ENCODE results near the gene PLK3. TPM values are rescaled to one million over a fixed set of nuclear protein-coding genes. Genes with fewer than 3 reads are reported as not detected.

PLK3 gene
- total and polyA plus RNA-seq, 9 of the 15 experiments (the other 6 are each of a cell fraction or from before 2014, with no cell fraction given), result 0.52 to 22.7 (median 11.0) TPM

GRCh38 chr1:44807364-44808062, 7.3 kb downstream of the PLK3 start (continued):
- TF ChIP-seq NR0B1 (IDR thresholded peaks at IDR 0.05; ENCODE audit: partially characterized antibody) (no peak), ZNF583 (CRISPR knock-in tag; IDR thresholded peaks at IDR 0.05) (peak; percentile 86), TEAD1 (CRISPR knock-in tag; IDR thresholded peaks at IDR 0.05) (peak; percentile 76 to 91), THAP7 (CRISPR knock-in tag; IDR thresholded peaks at IDR 0.05) (no peak), DACH1 (IDR thresholded peaks at IDR 0.05; ENCODE audit: partially characterized antibody) (peak; percentile 95), SUPT5H (IDR thresholded peaks at IDR 0.05) (peak; percentile 85), KLF16 (IDR thresholded peaks at IDR 0.05) (no peak; the same call in 1 of the 2 replicates), PCBP2 (IDR thresholded peaks at IDR 0.05; ENCODE audit: low read depth, low read length, poor library complexity, severe bottlenecking) (no peak), SLC30A9 (CRISPR knock-in tag; IDR thresholded peaks at IDR 0.05) (no peak; the same call in 1 of the 2 replicates), ZBTB1 (CRISPR knock-in tag; IDR thresholded peaks at IDR 0.05; ENCODE audit: borderline replicate concordance, low read depth) (peak; percentile 84; the same call in 1 of the 2 replicates), ZNF395 (CRISPR knock-in tag; IDR thresholded peaks at IDR 0.05) (peak; percentile 98), RBBP5 (IDR thresholded peaks at IDR 0.05; ENCODE audit: borderline replicate concordance, insufficient read depth, low read length, poor library complexity, severe bottlenecking) (peak; percentile 89), NFRKB (IDR thresholded peaks at IDR 0.05; ENCODE audit: low read depth) (peak; percentile 89), ZFP36 (IDR thresholded peaks at IDR 0.05; ENCODE audit: low read depth, low read length, partially characterized antibody) (peak; percentile 34), HNRNPLL (IDR thresholded peaks at IDR 0.05; ENCODE audit: low read depth, low read length, poor library complexity, severe bottlenecking) (peak; percentile 95), PRPF4 (IDR thresholded peaks at IDR 0.05; ENCODE audit: insufficient read depth, low read depth, low read length, poor library complexity, severe bottlenecking) (no peak), CREB3L1 (IDR thresholded peaks at IDR 0.05; ENCODE audit: borderline replicate concordance, low read depth) (peak; percentile 88), ATF7 (IDR thresholded peaks at IDR 0.05) (peak; percentile 96), U2AF2 (optimal IDR thresholded peaks at IDR 0.05; ENCODE audit: low read depth, low read length) (no peak), NONO (IDR thresholded peaks at IDR 0.05; ENCODE audit: low read depth in 2 of 2, low read length in 1 of 2) (no peak), SREBF2 (CRISPR knock-in tag; IDR thresholded peaks at IDR 0.05) (no peak), RAD51 (IDR thresholded peaks at IDR 0.05; ENCODE audit: borderline replicate concordance, low read depth) (no peak), HMG20B (CRISPR knock-in tag; IDR thresholded peaks at IDR 0.05) (no peak), SMAD3 (CRISPR knock-in tag; conservative IDR thresholded peaks at IDR 0.05) (peak; percentile 88)
